K562 (cell line): ENCODE results near the gene GTPBP1. TPM values are rescaled to one million over a fixed set of nuclear protein-coding genes. Genes with fewer than 3 reads are reported as not detected.

ENCODE experiments used
- CCAR2 ChIP-seq: fragments of 200-400 bp; formaldehyde crosslinking; IDR thresholded peaks from 2 replicates; pipeline ENCODE4 v1.6.1; 2017; ENCODE audit warnings: mild to moderate bottlenecking, low read depth, low read length
- FOS ChIP-seq: IDR thresholded peaks from 3 replicates; pipeline ENCODE4 v1.6.1; 2011; ENCODE audit not compliant: insufficient read length; ENCODE audit errors: extremely low read depth
- FOXK2 ChIP-seq, 2 experiments: fragments of 450-650 bp; IDR thresholded peaks in 1 of 2; conservative IDR thresholded peaks in 1 of 2; 2 replicates each; pipeline ENCODE4 v1.6.1; 2016; ENCODE audit warnings: low read depth in 2 of 2, mild to moderate bottlenecking in 1 of 2
- KLF6 ChIP-seq: fragments of 250-450 bp; sonication (Bioruptor Pico); IDR thresholded peaks from 2 replicates; pipeline ENCODE4 v1.4.0; 2020; ENCODE audit warnings: mild to moderate bottlenecking, moderate library complexity, borderline replicate concordance
- LARP7 ChIP-seq: fragments of 450-650 bp; IDR thresholded peaks from 2 replicates; pipeline ENCODE4 v1.6.1; 2016
- MAFK ChIP-seq: IDR thresholded peaks from 2 replicates; pipeline ENCODE4 v1.6.1; 2011; ENCODE audit warnings: low read length, improper control_type of control experiment
- MCM5 ChIP-seq: fragments of 450-650 bp; IDR thresholded peaks from 2 replicates; pipeline ENCODE4 v1.6.1; 2016; ENCODE audit warnings: low read depth
- NCOR1 ChIP-seq: fragments of 450-650 bp; IDR thresholded peaks from 2 replicates; pipeline ENCODE4 v1.6.1; 2016; ENCODE audit warnings: mild to moderate bottlenecking, moderate library complexity
- SAP30 ChIP-seq: fragments of 200-600 bp; sonication (generic); IDR thresholded peaks from 2 replicates; pipeline ENCODE4 v1.6.1; 2012; ENCODE audit warnings: borderline replicate concordance, low read depth, mild to moderate bottlenecking, moderate library complexity, low read length, control low read depth, inconsistent platforms; ENCODE audit not compliant: insufficient read depth, poor library complexity, severe bottlenecking
- SRSF7 ChIP-seq: fragments of 200-400 bp; formaldehyde crosslinking; optimal IDR thresholded peaks from 2 replicates; pipeline ENCODE3; 2017; ENCODE audit warnings: mild to moderate bottlenecking, low read depth, low read length
- TAF1 ChIP-seq: IDR thresholded peaks from 2 replicates; pipeline ENCODE4 v1.6.1; 2011; ENCODE audit warnings: mild to moderate bottlenecking, low read length, moderate library complexity; ENCODE audit not compliant: insufficient read depth, control insufficient read depth, severe bottlenecking; ENCODE audit errors: extremely low read depth
- ZBTB7A ChIP-seq: IDR thresholded peaks from 2 replicates; pipeline ENCODE4 v1.6.1; 2011; ENCODE audit warnings: low read depth, mild to moderate bottlenecking, low read length, moderate library complexity, borderline replicate concordance; ENCODE audit not compliant: control insufficient read depth
- polyA plus RNA-seq, 8 experiments: library from polyadenylated mRNA; depleted of rRNA in 4 of 8; stranded (reverse) in 5 of 8; unstranded in 3 of 8; fragments of >200 nt; fragmentation: Nextera tagmentation in 2 of 8; fragmentation: Illumina TruSeq in 1 of 8; extraction: Ambion mirVana in 2 of 8; extraction: Trizol in 1 of 8; gene quantifications; 2 replicates each; pipeline versions ENCODE4 v1.2.1 to v1.2.3, GENCODE V29; 2011 to 2014; ENCODE audit warnings: inconsistent platforms in 1 of 8, missing spikeins in 1 of 8
- total RNA-seq, 7 experiments: library from RNA; depleted of rRNA in 6 of 7; stranded (reverse); fragments of >200 nt in 6 of 7; fragmentation: Illumina TruSeq in 2 of 7; extraction: Trizol in 2 of 7; gene quantifications; 2 replicates each; pipeline versions ENCODE4 v1.2.1 to v1.2.3, GENCODE V29; 2011 to 2021; ENCODE audit warnings: low replicate concordance in 1 of 7
- TF ChIP-seq, protein P1 (sequence below), 3 experiments: IDR thresholded peaks in 2 of 3; conservative IDR thresholded peaks in 1 of 3; 2 replicates each; pipeline ENCODE4 v1.5.1; 2011 to 2012; ENCODE audit warnings: low read length in 3 of 3, mild to moderate bottlenecking in 3 of 3, control low read depth in 2 of 3, improper control_type of control experiment in 1 of 3, inconsistent platforms in 1 of 3, low read depth in 1 of 3, mixed read lengths in 1 of 3, moderate library complexity in 1 of 3; ENCODE audit not compliant: insufficient read depth in 2 of 3
- TF ChIP-seq, protein P2 (sequence below): fragments of 150-350 bp; IDR thresholded peaks from 2 replicates; pipeline ENCODE4 v1.6.1; 2014; ENCODE audit warnings: low read depth, mild to moderate bottlenecking, low read length, borderline replicate concordance
- TF ChIP-seq, protein P3 (sequence below): sonication (generic); formaldehyde crosslinking; IDR thresholded peaks from 2 replicates; pipeline ENCODE4 v1.8.0; 2022; ENCODE audit warnings: missing genetic modification reagents, mild to moderate bottlenecking, moderate library complexity, borderline replicate concordance
- TF ChIP-seq, protein P4 (sequence below): fragments of 250-450 bp; sonication (Bioruptor Pico); IDR thresholded peaks from 2 replicates; pipeline ENCODE4 v1.8.0; 2021; ENCODE audit warnings: moderate library complexity, mild to moderate bottlenecking, inconsistent platforms

The GTPBP1 gene
- total and polyA plus RNA-seq, 9 of the 15 experiments (the other 6 are each of a cell fraction or from before 2014, with no cell fraction given), result 0.83 to 53.2 (median 23.3) TPM

DNA sequence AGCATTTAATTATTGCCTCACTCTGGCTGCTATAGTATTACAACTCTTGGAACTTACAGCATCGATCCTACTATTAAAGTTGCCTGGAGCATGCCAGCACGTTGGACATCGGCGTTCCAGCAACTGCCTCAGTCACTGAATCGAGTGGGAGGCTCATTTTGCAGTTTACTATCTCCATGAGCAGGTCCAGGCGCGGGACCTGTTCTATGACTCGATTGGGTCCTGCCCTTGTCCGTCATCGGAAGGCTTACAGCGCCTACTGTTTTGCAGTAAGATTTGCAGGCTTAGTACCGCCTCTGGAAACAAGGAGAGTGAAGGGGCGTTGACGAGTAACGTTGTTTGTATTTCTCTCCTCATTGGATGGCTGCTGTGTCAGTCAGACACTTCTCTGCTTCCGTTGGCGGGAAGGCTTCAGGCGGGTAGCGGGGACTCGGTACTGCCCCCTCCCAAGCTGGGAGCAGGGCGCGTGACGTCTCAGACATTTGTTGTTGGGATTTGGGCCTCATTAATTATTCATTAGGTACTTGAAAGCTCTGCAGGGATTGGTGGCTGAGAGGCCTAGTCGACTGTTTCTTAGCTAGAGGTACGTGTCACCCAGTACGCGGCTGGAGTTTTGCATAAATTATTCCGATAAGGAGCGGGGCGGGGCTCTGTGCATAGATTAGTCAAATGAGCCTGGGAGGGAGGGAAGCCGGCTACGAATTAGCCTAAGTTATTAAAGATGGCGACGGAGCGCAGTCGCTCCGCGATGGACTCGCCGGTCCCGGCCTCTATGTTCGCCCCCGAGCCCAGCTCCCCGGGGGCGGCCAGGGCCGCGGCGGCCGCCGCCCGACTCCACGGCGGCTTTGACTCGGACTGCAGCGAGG, at the start of gene GTPBP1 (continued):
- TF ChIP-seq, protein P1, sequence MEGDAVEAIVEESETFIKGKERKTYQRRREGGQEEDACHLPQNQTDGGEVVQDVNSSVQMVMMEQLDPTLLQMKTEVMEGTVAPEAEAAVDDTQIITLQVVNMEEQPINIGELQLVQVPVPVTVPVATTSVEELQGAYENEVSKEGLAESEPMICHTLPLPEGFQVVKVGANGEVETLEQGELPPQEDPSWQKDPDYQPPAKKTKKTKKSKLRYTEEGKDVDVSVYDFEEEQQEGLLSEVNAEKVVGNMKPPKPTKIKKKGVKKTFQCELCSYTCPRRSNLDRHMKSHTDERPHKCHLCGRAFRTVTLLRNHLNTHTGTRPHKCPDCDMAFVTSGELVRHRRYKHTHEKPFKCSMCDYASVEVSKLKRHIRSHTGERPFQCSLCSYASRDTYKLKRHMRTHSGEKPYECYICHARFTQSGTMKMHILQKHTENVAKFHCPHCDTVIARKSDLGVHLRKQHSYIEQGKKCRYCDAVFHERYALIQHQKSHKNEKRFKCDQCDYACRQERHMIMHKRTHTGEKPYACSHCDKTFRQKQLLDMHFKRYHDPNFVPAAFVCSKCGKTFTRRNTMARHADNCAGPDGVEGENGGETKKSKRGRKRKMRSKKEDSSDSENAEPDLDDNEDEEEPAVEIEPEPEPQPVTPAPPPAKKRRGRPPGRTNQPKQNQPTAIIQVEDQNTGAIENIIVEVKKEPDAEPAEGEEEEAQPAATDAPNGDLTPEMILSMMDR (IDR thresholded peaks at IDR 0.05 in 2 of 3, conservative IDR thresholded peaks at IDR 0.05 in 1 of 3; ENCODE audit: insufficient read depth in 2 of 3, low read depth in 1 of 3, low read length in 3 of 3), result peak in 1 of 3 experiments; percentile 17; a peak in 2 of 6 replicates
- TF ChIP-seq, protein P2, sequence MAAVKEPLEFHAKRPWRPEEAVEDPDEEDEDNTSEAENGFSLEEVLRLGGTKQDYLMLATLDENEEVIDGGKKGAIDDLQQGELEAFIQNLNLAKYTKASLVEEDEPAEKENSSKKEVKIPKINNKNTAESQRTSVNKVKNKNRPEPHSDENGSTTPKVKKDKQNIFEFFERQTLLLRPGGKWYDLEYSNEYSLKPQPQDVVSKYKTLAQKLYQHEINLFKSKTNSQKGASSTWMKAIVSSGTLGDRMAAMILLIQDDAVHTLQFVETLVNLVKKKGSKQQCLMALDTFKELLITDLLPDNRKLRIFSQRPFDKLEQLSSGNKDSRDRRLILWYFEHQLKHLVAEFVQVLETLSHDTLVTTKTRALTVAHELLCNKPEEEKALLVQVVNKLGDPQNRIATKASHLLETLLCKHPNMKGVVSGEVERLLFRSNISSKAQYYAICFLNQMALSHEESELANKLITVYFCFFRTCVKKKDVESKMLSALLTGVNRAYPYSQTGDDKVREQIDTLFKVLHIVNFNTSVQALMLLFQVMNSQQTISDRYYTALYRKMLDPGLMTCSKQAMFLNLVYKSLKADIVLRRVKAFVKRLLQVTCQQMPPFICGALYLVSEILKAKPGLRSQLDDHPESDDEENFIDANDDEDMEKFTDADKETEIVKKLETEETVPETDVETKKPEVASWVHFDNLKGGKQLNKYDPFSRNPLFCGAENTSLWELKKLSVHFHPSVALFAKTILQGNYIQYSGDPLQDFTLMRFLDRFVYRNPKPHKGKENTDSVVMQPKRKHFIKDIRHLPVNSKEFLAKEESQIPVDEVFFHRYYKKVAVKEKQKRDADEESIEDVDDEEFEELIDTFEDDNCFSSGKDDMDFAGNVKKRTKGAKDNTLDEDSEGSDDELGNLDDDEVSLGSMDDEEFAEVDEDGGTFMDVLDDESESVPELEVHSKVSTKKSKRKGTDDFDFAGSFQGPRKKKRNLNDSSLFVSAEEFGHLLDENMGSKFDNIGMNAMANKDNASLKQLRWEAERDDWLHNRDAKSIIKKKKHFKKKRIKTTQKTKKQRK, result peak; percentile 67
- TF ChIP-seq SAP30 (peak; percentile 19), FOS (peak; percentile 93), CCAR2 (no peak), NCOR1 (peak; percentile 49), LARP7 (no peak), SRSF7 (no peak), FOXK2 (conservative IDR thresholded peaks at IDR 0.05 in 1 of 2, IDR thresholded peaks at IDR 0.05 in 1 of 2; ENCODE audit: low read depth in 2 of 2) (peak; percentile 96 to 97), KLF6 (CRISPR knock-in tag) (no peak), MAFK (peak; percentile 41), TAF1 (peak; percentile 82), MCM5 (no peak), ZBTB7A (no peak)
- TF ChIP-seq, protein P3, sequence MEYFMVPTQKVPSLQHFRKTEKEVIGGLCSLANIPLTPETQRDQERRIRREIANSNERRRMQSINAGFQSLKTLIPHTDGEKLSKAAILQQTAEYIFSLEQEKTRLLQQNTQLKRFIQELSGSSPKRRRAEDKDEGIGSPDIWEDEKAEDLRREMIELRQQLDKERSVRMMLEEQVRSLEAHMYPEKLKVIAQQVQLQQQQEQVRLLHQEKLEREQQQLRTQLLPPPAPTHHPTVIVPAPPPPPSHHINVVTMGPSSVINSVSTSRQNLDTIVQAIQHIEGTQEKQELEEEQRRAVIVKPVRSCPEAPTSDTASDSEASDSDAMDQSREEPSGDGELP (CRISPR knock-in tag), result peak; percentile 66
- TF ChIP-seq, protein P4, sequence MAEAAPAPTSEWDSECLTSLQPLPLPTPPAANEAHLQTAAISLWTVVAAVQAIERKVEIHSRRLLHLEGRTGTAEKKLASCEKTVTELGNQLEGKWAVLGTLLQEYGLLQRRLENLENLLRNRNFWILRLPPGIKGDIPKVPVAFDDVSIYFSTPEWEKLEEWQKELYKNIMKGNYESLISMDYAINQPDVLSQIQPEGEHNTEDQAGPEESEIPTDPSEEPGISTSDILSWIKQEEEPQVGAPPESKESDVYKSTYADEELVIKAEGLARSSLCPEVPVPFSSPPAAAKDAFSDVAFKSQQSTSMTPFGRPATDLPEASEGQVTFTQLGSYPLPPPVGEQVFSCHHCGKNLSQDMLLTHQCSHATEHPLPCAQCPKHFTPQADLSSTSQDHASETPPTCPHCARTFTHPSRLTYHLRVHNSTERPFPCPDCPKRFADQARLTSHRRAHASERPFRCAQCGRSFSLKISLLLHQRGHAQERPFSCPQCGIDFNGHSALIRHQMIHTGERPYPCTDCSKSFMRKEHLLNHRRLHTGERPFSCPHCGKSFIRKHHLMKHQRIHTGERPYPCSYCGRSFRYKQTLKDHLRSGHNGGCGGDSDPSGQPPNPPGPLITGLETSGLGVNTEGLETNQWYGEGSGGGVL (CRISPR knock-in tag), result no peak
